H9 (cell line): ENCODE results near the gene ATXN7. TPM values are rescaled to one million over a fixed set of nuclear protein-coding genes. Genes with fewer than 3 reads are reported as not detected.

Experiments
- DNase-seq: peaks from one replicate; pipeline ENCODE4 v3.0.0-alpha.2; 2017
- H2AFZ ChIP-seq: one replicate; pipeline ENCODE4 v1.6.1; 2013; ENCODE audit warnings: mild to moderate bottlenecking, low read length, control low read depth, moderate library complexity
- H2AK5ac ChIP-seq: 2 replicates; pipeline ENCODE4 v1.6.1; 2013; ENCODE audit warnings: low read length, control low read depth, mixed read lengths; ENCODE audit not compliant: insufficient read length
- H2BK120ac ChIP-seq: one replicate; pipeline ENCODE4 v1.6.1; 2013; ENCODE audit warnings: low read depth, mild to moderate bottlenecking, low read length, control low read depth, inconsistent platforms; ENCODE audit not compliant: poor library complexity, severe bottlenecking
- H2BK12ac ChIP-seq: 2 replicates; pipeline ENCODE4 v1.6.1; 2013; ENCODE audit warnings: low read length, control low read depth, mixed read lengths, low read depth; ENCODE audit not compliant: insufficient read length
- H2BK15ac ChIP-seq: 2 replicates; pipeline ENCODE4 v1.6.1; 2013; ENCODE audit warnings: low read depth, low read length, control low read depth
- H2BK20ac ChIP-seq: one replicate; pipeline ENCODE4 v1.6.1; 2013; ENCODE audit warnings: low read depth, mild to moderate bottlenecking, low read length, control low read depth, inconsistent platforms; ENCODE audit not compliant: poor library complexity, severe bottlenecking
- H2BK5ac ChIP-seq: 2 replicates; pipeline ENCODE4 v1.6.1; 2013; ENCODE audit warnings: low read length, control low read depth, mixed read lengths; ENCODE audit not compliant: insufficient read length
- H3K14ac ChIP-seq: 2 replicates; pipeline ENCODE4 v1.6.1; 2013; ENCODE audit warnings: low read length, control low read depth; ENCODE audit not compliant: insufficient read depth
- H3K18ac ChIP-seq: 2 replicates; pipeline ENCODE4 v1.6.1; 2013; ENCODE audit warnings: low read depth, mild to moderate bottlenecking, mixed read lengths, low read length, control low read depth; ENCODE audit not compliant: insufficient read length
- H3K23ac ChIP-seq: 2 replicates; pipeline ENCODE4 v1.6.1; 2013; ENCODE audit warnings: low read length, control low read depth, mixed read lengths, low read depth; ENCODE audit not compliant: insufficient read length
- H3K23me2 ChIP-seq: 2 replicates; pipeline ENCODE4 v1.6.1; 2013; ENCODE audit warnings: low read depth, mild to moderate bottlenecking, mixed read lengths, low read length, control low read depth; ENCODE audit not compliant: insufficient read length, poor library complexity, severe bottlenecking
- H3K27ac ChIP-seq: 2 replicates; pipeline ENCODE4 v1.5.1; 2013; ENCODE audit warnings: low read length, control low read depth, mixed read lengths, low read depth; ENCODE audit not compliant: insufficient read length
- H3K27me3 ChIP-seq: 2 replicates; pipeline ENCODE4 v1.6.1; 2013; ENCODE audit warnings: low read length, control low read depth, inconsistent platforms; ENCODE audit not compliant: insufficient read depth
- H3K4ac ChIP-seq: 2 replicates; pipeline ENCODE4 v1.6.1; 2013; ENCODE audit warnings: low read depth, mild to moderate bottlenecking, control low read depth, inconsistent platforms, low read length, moderate library complexity
- H3K4me1 ChIP-seq: 2 replicates; pipeline ENCODE4 v1.6.1; 2013; ENCODE audit warnings: low read length, control low read depth, inconsistent platforms; ENCODE audit not compliant: insufficient read depth
- H3K4me2 ChIP-seq: 2 replicates; pipeline ENCODE4 v1.6.1; 2013; ENCODE audit warnings: low read length, control low read depth, mixed read lengths; ENCODE audit not compliant: insufficient read length, insufficient read depth
- H3K56ac ChIP-seq: 2 replicates; pipeline ENCODE4 v1.6.1; 2013; ENCODE audit warnings: low read depth, mild to moderate bottlenecking, mixed read lengths, low read length, control low read depth; ENCODE audit not compliant: insufficient read length
- H3K79me1 ChIP-seq: 2 replicates; pipeline ENCODE4 v1.6.1; 2013; ENCODE audit warnings: low read depth, mild to moderate bottlenecking, moderate library complexity, low read length, control low read depth, inconsistent platforms; ENCODE audit not compliant: insufficient read depth, poor library complexity, severe bottlenecking
- H3K79me2 ChIP-seq: 2 replicates; pipeline ENCODE4 v1.6.1; 2013; ENCODE audit warnings: low read length, control low read depth, inconsistent platforms; ENCODE audit not compliant: insufficient read depth
- H3K9ac ChIP-seq: 2 replicates; pipeline ENCODE4 v1.6.1; 2013; ENCODE audit warnings: low read length, control low read depth, mixed read lengths; ENCODE audit not compliant: insufficient read length; ENCODE audit errors: extremely low read depth
- H3K9me3 ChIP-seq: one replicate; pipeline ENCODE4 v1.6.1; 2013; ENCODE audit warnings: low read depth, low read length, inconsistent platforms; ENCODE audit not compliant: control insufficient read depth
- H3T11ph ChIP-seq: one replicate; pipeline ENCODE4 v1.6.1; 2013; ENCODE audit warnings: mild to moderate bottlenecking, low read length, control low read depth, inconsistent platforms
- H4K20me1 ChIP-seq: one replicate; pipeline ENCODE4 v1.6.1; 2013; ENCODE audit not compliant: control insufficient read depth, insufficient read length, insufficient read depth
- H4K5ac ChIP-seq: 2 replicates; pipeline ENCODE4 v1.6.1; 2013; ENCODE audit warnings: low read depth, mild to moderate bottlenecking, mixed read lengths, low read length, control low read depth; ENCODE audit not compliant: insufficient read length
- H4K8ac ChIP-seq: replicated peaks from 2 replicates; pipeline ENCODE4 v1.6.1; 2013; ENCODE audit warnings: low read length, control low read depth, mixed read lengths, low read depth; ENCODE audit not compliant: insufficient read length
- H4K91ac ChIP-seq: 2 replicates; pipeline ENCODE4 v1.6.1; 2013; ENCODE audit warnings: low read depth, mild to moderate bottlenecking, moderate library complexity, mixed read lengths, low read length, control low read depth; ENCODE audit not compliant: insufficient read length
- H3K27ac Mint-ChIP-seq, 3 experiments: 2 replicates in 2 of 3; 3 replicates in 1 of 3; pipeline ENCODE4 v1.8.0; 2020 to 2021; ENCODE audit warnings: mixed read lengths in 3 of 3, mild to moderate bottlenecking in 1 of 3, moderate library complexity in 1 of 3
- H3K27me3 Mint-ChIP-seq: 2 replicates; pipeline ENCODE4 v1.8.0; 2021; ENCODE audit warnings: low read depth, mild to moderate bottlenecking, moderate library complexity, mixed read lengths
- H3K36me3 Mint-ChIP-seq, 3 experiments: 2 replicates in 2 of 3; 3 replicates in 1 of 3; pipeline ENCODE4 v1.8.0; 2020 to 2021; ENCODE audit warnings: low read depth in 3 of 3, mixed read lengths in 3 of 3; ENCODE audit not compliant: insufficient read depth in 1 of 3
- H3K4me1 Mint-ChIP-seq, 2 experiments: 2 replicates each; pipeline ENCODE4 v1.8.0; 2020; ENCODE audit warnings: mixed read lengths in 2 of 2
- H3K4me3 Mint-ChIP-seq, 2 experiments: 2 replicates in 1 of 2; 3 replicates in 1 of 2; pipeline ENCODE4 v1.8.0; 2020 to 2021; ENCODE audit warnings: mild to moderate bottlenecking in 2 of 2, mixed read lengths in 2 of 2, moderate library complexity in 1 of 2
- H3K9me3 Mint-ChIP-seq, 2 experiments: 2 replicates in 1 of 2; 3 replicates in 1 of 2; pipeline ENCODE4 v1.8.0; 2020; ENCODE audit warnings: mild to moderate bottlenecking in 2 of 2, mixed read lengths in 2 of 2, moderate library complexity in 1 of 2
- WGBS: extraction: QIAGEN DNeasy Blood & Tissue Kit; methylation state at CpG from one replicate; pipeline ENCODE4 v1.1.7; 2013; ENCODE audit warnings: missing lambda C conversion rate, low lambda C conversion rate, mixed read lengths; ENCODE audit not compliant: insufficient read length; ENCODE audit errors: extremely low coverage; 5-methylcytosine and 5-hydroxymethylcytosine counted together
- total RNA-seq: library from RNA; stranded (reverse); gene quantifications from 2 replicates; pipeline ENCODE4 v1.2.1, GENCODE V29; 2021
- TF ChIP-seq, protein P1 (sequence below): fragments of 200-600 bp; sonication (generic); conservative IDR thresholded peaks from 3 replicates; pipeline ENCODE4 v1.8.0; 2021; ENCODE audit warnings: antibody characterized with exemption, mild to moderate bottlenecking

ATXN7 gene
- total RNA-seq, 1 experiment from 2014 or later = 21.5 TPM

DNA sequence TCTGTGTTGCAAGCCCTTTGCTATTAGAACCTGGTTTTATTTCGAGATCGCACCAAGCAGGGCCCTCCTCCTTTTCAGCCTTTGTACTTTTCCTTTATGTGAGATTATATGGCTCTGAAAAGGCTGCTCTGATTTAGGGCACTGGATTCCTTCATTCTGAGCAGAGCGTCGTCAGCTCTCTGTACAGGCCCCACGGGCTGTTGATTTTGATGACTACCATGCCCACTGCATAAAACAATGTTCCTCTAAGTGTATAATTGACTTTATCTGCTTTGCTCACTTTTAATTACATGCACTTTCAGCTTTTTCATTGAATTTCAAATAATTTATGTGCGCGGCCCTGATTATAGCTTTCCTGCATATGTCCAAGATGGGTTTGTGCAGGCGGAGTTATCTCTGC is 164.0 kb downstream of the ATXN7 start:
- Mint-ChIP-seq H3K27ac (no peak overlapping the region), H3K4me3 (no peak overlapping the region), H3K36me3 (0 out of 7 replicates have a peak, but pooled peaks cover 0 to under 1% (median 0%) of the 10 kb centered on the region in 3 experiments), H3K27me3 (peaks cover 3% of the 10 kb centered on the region; the same call in 1 of the 2 replicates), H3K4me1 (peaks cover 26 to 35% of the 10 kb centered on the region in 2 experiments), H3K9me3 (no peaks in the 10 kb centered on the region; a peak in 2 of 5 replicates)
- no peak overlapping the region for H2BK15ac ChIP-seq
- no peak overlapping the region for H3K56ac ChIP-seq
- no peak overlapping the region for H2AK5ac ChIP-seq
- no peak overlapping the region for H4K8ac ChIP-seq
- no peak overlapping the region for H3K18ac ChIP-seq
- no peak overlapping the region for H3K14ac ChIP-seq
- no peak overlapping the region for H3K23ac ChIP-seq
- H3K27ac ChIP-seq = no peak overlapping the region
- 0 out of 2 replicates have a peak, but pooled peaks cover 4% of the 10 kb centered on the region for H3K4me1 ChIP-seq
- no peaks in the 10 kb centered on the region for H3K79me1 ChIP-seq
- no peak overlapping the region for H3K9ac ChIP-seq
- H3K4me2 ChIP-seq = no peak overlapping the region
- H3K4ac ChIP-seq = no peak overlapping the region
- no peak overlapping the region for H2BK12ac ChIP-seq
- H2AFZ ChIP-seq = no peak overlapping the region
- no peak overlapping the region for H2BK120ac ChIP-seq
- H3K27me3 ChIP-seq = no peaks in the 10 kb centered on the region
- H3K79me2 ChIP-seq = peaks cover 3% of the 10 kb centered on the region; the same call in 1 of the 2 replicates
- H4K5ac ChIP-seq = no peak overlapping the region
- no peak overlapping the region for H2BK5ac ChIP-seq
- H3K23me2 ChIP-seq = no peaks in the 10 kb centered on the region
- H4K91ac ChIP-seq = no peak overlapping the region
- H3T11ph ChIP-seq = no peak overlapping the region
- DNase-seq = no peak
- whole genome bisulfite sequencing = no CpG with 5 or more reads among the region's 8 CpGs
- TF ChIP-seq, protein P1, sequence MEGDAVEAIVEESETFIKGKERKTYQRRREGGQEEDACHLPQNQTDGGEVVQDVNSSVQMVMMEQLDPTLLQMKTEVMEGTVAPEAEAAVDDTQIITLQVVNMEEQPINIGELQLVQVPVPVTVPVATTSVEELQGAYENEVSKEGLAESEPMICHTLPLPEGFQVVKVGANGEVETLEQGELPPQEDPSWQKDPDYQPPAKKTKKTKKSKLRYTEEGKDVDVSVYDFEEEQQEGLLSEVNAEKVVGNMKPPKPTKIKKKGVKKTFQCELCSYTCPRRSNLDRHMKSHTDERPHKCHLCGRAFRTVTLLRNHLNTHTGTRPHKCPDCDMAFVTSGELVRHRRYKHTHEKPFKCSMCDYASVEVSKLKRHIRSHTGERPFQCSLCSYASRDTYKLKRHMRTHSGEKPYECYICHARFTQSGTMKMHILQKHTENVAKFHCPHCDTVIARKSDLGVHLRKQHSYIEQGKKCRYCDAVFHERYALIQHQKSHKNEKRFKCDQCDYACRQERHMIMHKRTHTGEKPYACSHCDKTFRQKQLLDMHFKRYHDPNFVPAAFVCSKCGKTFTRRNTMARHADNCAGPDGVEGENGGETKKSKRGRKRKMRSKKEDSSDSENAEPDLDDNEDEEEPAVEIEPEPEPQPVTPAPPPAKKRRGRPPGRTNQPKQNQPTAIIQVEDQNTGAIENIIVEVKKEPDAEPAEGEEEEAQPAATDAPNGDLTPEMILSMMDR = no peak
- no peaks in the 10 kb centered on the region for H3K9me3 ChIP-seq
- H2BK20ac ChIP-seq = no peak overlapping the region
- H4K20me1 ChIP-seq = no peaks in the 10 kb centered on the region
